Activated CD4-positive, alpha-beta memory T cell treated with anti-CD3 and anti-CD28 coated beads for 36 hours (primary cell): ENCODE data around the gene GATA1. TPM values are rescaled to one million over a fixed set of nuclear protein-coding genes. Genes with fewer than 3 reads are reported as not detected.
"Not testable (repeated sequence)": the region's sequence is repeated elsewhere in the genome, so short reads cannot be mapped to it uniquely, and the experiment has no call there.

Experiments
- CTCF ChIA-PET: fragments of 350-600 bp; sonication (Branson Sonifier 250); formaldehyde crosslinking; loops from one replicate; lab custom pipeline; 2021; ENCODE audit warnings: antibody characterized with exemption, inconsistent platforms; lab: Charles Lee
- POLR2A ChIA-PET: fragments of 350-600 bp; sonication (Branson Sonifier 250); formaldehyde crosslinking; loops from one replicate; lab custom pipeline; 2021; ENCODE audit warnings: antibody characterized with exemption; lab: Charles Lee
- DNase-seq: peaks from one replicate; pipeline ENCODE4 v3.0.0-alpha.2; 2020
- H3K27ac Mint-ChIP-seq: one replicate; pipeline ENCODE4 v1.8.0; 2021; ENCODE audit warnings: mixed read lengths
- H3K27me3 Mint-ChIP-seq: one replicate; pipeline ENCODE4 v1.8.0; 2021; ENCODE audit warnings: mixed read lengths
- H3K36me3 Mint-ChIP-seq: one replicate; pipeline ENCODE4 v1.8.0; 2021; ENCODE audit warnings: mixed read lengths
- H3K4me1 Mint-ChIP-seq: one replicate; pipeline ENCODE4 v1.8.0; 2021; ENCODE audit warnings: low read depth, mixed read lengths
- H3K4me3 Mint-ChIP-seq: one replicate; pipeline ENCODE4 v1.8.0; 2021; ENCODE audit warnings: mild to moderate bottlenecking, mixed read lengths
- H3K9me3 Mint-ChIP-seq: one replicate; pipeline ENCODE4 v1.8.0; 2021; ENCODE audit warnings: mixed read lengths
- intact Hi-C: fragments of 100-400 bp; cut with micrococcal nuclease; formaldehyde crosslinking; loops from one replicate; pipeline ENCODE4 v1.15.1; 2023
- total RNA-seq, 2 experiments: library from RNA; stranded (reverse); gene quantifications; one replicate each; pipeline ENCODE4 v1.2.3, GENCODE V29; 2021

The GATA1 gene
- total RNA-seq, 2 experiments from 2014 or later: not detected

DNA sequence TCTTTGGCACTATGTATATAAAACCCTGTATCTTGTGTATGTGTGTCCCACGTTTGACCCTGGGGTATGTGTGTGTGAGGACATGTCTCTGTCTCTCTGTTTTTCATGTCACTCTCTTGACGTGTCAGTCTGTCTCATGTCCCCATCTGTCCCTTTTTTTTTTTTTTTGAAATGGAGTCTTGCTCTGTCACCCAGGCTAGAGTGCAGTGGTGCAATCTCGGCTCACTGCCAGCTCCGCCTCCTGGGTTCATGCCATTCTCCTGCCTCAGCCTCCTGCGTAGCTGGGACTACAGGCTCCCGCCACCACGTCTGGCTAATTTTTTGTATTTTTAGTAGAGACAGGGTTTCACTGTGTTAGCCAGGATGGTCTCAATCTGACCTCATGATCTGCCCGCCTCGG, 33.0 kb downstream of the GATA1 start:
- H3K9me3 Mint-ChIP-seq, H3K27me3 Mint-ChIP-seq, H3K4me3 Mint-ChIP-seq, intact Hi-C loops, CTCF ChIA-PET, H3K27ac Mint-ChIP-seq, H3K4me1 Mint-ChIP-seq, POLR2A ChIA-PET, DNase-seq: not testable (repeated sequence)
- peaks cover 25% of the 10 kb centered on the region for H3K36me3 Mint-ChIP-seq

DNA sequence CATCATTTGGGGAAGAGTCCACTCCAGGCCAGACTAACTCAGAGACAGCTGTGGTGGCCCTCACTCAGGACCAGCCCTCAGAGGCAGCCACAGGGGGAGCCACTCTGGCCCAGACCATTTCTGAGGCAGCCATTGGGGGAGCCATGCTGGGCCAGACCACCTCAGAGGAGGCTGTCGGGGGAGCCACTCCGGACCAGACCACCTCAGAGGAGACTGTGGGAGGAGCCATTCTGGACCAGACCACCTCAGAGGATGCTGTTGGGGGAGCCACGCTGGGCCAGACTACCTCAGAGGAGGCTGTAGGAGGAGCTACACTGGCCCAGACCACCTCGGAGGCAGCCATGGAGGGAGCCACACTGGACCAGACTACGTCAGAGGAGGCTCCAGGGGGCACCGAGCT, 36.7 kb downstream of the GATA1 start:
- intact Hi-C loops: no loop called here
- H3K27me3 Mint-ChIP-seq: peaks cover 9% of the 10 kb centered on the region
- no peaks in the 10 kb centered on the region for H3K9me3 Mint-ChIP-seq
- no peak overlapping the region for H3K27ac Mint-ChIP-seq
- DNase-seq: no peak
- H3K36me3 Mint-ChIP-seq: peaks cover 34% of the 10 kb centered on the region
- ChIA-PET CTCF (no interaction called here), POLR2A (no interaction called here)
- H3K4me1 Mint-ChIP-seq: peaks cover 8% of the 10 kb centered on the region
- no peak overlapping the region for H3K4me3 Mint-ChIP-seq

DNA sequence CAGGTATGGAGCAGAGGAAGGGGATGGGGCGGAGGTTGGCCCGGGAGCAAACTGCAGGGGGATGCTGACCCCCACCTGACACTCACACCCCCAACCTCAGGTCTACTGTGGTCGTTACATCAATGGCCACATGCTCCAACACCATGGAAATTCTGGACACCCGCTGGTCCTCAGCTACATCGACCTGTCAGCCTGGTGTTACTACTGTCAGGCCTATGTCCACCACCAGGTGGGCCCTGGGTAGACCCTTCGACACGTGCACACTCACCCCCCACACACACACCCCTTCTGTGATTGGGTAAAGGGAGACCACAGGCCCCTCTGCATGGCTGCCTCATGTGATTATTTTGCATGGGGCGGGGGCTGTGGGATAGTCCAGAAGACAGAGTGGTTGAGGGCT, 37.7 kb downstream of the GATA1 start:
- H3K4me3 Mint-ChIP-seq: no peak overlapping the region
- CTCF ChIA-PET: interaction anchor here (1.5 kb wide), 1 partner anchor 122 kb away, joined by 3 read pairs; no protein-coding TSS in a partner anchor
- peaks cover 8% of the 10 kb centered on the region for H3K4me1 Mint-ChIP-seq
- no peaks in the 10 kb centered on the region for H3K9me3 Mint-ChIP-seq
- DNase-seq: no peak
- H3K27ac Mint-ChIP-seq: no peak overlapping the region
- H3K36me3 Mint-ChIP-seq: peaks cover 28% of the 10 kb centered on the region
- intact Hi-C loops: no loop called here
- POLR2A ChIA-PET: no interaction called here
- peaks cover 14% of the 10 kb centered on the region for H3K27me3 Mint-ChIP-seq

DNA sequence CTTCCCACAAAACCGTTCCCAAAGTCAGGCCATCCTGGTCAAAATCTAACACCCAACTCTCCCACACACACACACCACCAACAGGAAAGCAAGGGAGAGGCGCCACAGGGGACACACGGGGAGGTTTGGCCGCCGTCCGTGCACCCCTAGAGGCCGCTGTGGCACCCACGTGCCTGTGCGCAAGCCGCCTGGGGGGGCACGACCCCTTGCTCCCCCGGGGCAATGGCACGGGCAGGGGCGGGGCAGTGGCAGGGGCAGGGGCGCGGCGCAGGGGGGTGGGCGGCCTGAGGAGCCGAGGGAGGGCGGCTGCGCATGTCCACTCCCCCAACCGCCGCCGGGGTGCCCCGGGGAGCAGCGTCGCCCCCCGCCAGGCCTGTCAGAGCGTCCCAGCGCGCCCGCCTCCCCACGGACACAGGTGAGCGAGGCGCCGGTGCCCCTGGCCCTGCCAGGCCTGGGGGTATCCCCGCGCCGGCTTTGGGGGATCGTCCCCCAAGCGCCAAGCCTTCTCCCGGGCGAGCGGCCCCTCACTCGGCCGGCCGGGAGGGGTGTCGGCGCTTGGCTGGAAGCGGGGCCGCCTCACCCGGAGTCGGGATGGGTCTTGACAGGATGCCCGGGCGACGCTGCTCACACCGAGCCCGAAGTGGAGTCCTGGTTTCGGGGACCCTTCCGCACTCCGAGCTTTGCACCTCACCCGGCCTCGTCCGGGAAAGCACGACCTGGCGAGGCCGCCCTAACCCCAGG, 39.9 kb downstream of the GATA1 start, which contains the start of gene ERAS:
ERAS (plus strand) TSS at position 379 of the 741 bp plus-strand sequence. CDS start 2,611 bp downstream, outside the sequence.
- intact Hi-C loops: no loop called here
- Mint-ChIP-seq H3K4me3 (no peak within 1 kb of the TSS), H3K9me3 (no peaks in the 10 kb centered on the region), H3K27me3 (peaks cover 24% of the 10 kb centered on the region), H3K27ac (no peak within 1 kb of the TSS), H3K4me1 (peaks cover 8% of the 10 kb centered on the region), H3K36me3 (peaks cover 21% of the 10 kb centered on the region)
- CTCF ChIA-PET: interaction anchor here (0.6 kb wide), 1 partner anchor 314 kb away, joined by 3 read pairs; no protein-coding TSS in a partner anchor
- POLR2A ChIA-PET: no interaction called here
- DNase-seq: peak; percentile 25

DNA sequence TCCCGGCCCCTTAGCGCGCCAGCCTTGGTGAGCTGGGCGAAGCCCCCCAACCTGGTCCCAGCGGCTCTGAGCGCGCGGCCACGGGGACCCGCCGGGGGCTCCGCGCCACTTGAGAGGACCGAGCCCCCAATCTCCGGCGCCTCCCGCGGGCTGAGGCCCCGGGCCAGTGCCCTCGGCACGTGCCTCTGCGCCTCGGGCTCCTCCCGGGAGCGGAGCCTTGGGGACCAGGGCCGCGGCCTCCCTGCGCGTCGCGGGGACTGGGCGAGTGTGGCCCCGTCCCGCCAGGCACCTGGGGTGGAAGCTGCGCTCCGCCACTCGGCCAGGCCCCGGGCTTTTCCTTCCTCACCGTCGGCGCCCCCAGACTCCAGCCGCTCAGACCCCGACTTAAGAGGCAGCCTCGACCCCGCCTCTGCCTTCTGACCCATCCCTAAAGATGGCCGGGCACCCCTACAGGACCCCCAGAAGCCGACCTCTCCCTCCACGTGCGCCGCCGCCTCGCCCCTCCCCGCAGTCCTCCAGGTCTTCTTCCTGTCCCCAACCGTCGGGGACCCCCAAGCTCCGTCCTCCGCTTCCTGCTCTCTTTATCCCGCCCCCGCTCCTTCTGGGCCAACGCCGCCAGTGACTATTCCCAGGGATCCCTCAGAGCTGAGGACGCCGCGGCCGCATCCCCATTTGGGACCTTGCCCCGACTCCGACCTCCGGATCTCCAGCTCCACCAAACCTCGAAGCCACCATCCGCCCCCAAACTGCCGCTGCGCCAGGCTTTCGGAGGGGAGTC, 40.7 kb downstream of the GATA1 start:
- POLR2A ChIA-PET: no interaction called here
- intact Hi-C loops: no loop called here

DNA sequence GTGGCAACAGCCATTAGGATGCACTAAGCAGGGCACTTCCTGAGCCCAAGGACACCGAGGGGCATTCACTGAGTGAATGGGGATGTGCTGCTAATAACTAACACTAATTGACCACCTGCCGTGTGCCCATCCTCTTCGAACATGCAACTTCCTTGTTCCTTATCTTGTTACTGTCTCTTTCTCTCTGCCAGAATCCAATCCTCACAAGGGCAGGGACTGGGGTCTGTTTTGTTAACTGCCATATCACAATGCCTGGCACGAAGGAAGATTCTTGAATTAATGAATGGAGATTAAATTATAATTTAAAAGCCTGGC, 41.2 kb downstream of the GATA1 start:
- Mint-ChIP-seq H3K4me1 (peaks cover 8% of the 10 kb centered on the region), H3K9me3 (no peaks in the 10 kb centered on the region), H3K36me3 (peaks cover 18% of the 10 kb centered on the region), H3K27me3 (peaks cover 28% of the 10 kb centered on the region), H3K4me3 (no peak overlapping the region), H3K27ac (no peak overlapping the region)
- ChIA-PET POLR2A (no interaction called here), CTCF (interaction anchor here (0.6 kb wide), 1 partner anchor 64 kb away, joined by 3 read pairs; no protein-coding TSS in a partner anchor)
- DNase-seq: no peak
- intact Hi-C loops: no loop called here

More for the DNA sequence above, 40.7 kb downstream of the GATA1 start:
- CTCF ChIA-PET: interaction anchor here (0.6 kb wide), 1 partner anchor 313 kb away, joined by 3 read pairs; no protein-coding TSS in a partner anchor
- Mint-ChIP-seq H3K4me1 (peaks cover 8% of the 10 kb centered on the region), H3K9me3 (no peaks in the 10 kb centered on the region), H3K27me3 (peaks cover 24% of the 10 kb centered on the region), H3K36me3 (peaks cover 19% of the 10 kb centered on the region), H3K4me3 (no peak overlapping the region), H3K27ac (no peak overlapping the region)
- DNase-seq: no peak

DNA sequence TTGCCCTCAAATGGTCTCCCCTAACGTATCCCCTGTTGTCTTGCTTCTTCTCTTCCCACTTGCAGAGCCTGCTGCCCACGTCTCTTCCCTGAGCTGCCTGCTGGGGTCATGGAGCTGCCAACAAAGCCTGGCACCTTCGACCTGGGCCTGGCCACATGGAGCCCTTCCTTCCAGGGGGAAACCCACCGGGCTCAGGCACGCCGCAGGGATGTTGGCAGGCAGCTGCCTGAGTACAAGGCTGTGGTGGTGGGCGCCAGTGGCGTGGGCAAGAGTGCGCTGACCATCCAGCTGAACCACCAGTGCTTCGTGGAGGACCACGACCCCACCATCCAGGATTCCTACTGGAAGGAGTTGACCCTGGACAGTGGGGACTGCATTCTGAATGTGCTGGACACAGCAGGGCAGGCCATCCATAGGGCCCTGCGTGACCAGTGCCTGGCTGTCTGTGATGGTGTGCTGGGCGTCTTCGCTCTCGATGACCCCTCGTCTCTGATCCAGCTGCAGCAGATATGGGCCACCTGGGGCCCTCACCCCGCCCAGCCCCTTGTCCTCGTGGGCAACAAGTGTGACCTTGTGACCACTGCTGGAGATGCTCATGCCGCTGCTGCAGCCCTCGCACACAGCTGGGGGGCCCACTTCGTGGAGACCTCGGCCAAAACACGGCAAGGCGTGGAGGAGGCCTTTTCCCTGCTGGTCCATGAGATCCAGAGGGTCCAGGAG, 42.8 kb downstream of the GATA1 start:
- H3K27me3 Mint-ChIP-seq: peaks cover 32% of the 10 kb centered on the region
- ChIA-PET POLR2A (no interaction called here), CTCF (interaction anchor here (0.8 kb wide), 1 partner anchor 198 kb away, joined by 3 read pairs; no protein-coding TSS in a partner anchor)
- intact Hi-C loops: no loop called here
- no peaks in the 10 kb centered on the region for H3K9me3 Mint-ChIP-seq
- peaks cover 10% of the 10 kb centered on the region for H3K36me3 Mint-ChIP-seq
- no peak overlapping the region for H3K27ac Mint-ChIP-seq
- no peak for DNase-seq
- no peak overlapping the region for H3K4me3 Mint-ChIP-seq
- peaks cover 13% of the 10 kb centered on the region for H3K4me1 Mint-ChIP-seq

DNA sequence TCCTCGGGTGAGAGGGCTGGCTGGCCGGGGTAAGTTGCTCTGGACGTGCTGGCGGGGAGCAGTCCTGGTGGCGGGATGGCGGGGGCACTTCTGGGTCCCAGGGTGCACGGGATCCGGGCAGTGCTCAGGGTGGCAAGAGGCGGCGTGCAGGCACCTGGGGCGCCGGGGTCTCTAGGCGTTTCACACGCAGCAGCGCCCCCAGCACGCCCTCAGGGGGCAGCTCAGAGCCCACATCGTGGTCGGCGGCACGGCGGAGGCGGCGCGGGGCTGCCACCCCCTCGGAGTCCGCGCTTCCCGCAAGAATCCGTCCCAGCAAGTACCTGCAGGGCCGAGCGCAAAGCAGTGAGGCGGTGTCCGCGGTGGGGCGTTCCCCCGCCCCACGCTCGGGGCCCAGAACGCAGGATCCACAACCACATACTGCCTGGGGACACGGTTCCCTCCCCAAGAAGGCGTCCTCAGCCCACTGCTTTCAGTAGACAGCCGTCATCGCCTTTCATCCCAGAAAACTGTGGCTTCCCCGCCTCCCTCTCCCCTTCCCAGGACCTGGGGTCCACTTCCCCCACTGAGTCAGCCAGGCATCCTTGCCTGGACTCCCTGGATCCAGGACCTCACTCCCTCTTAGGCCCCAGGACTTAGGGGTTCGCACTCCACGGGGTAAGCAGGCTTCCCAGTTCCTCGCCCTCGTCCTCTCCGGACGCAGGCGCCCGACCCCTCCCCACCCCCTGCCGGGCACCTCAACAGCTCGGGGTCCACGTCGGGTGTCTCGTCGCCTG, 44.9 kb downstream of the GATA1 start:
- peaks cover 33% of the 10 kb centered on the region for H3K27me3 Mint-ChIP-seq
- no peak for DNase-seq
- H3K9me3 Mint-ChIP-seq: no peaks in the 10 kb centered on the region
- no peak overlapping the region for H3K27ac Mint-ChIP-seq
- H3K4me3 Mint-ChIP-seq: no peak overlapping the region
- intact Hi-C loops: loop anchor here (10.0 kb wide), 1 partner anchor 213 kb away; the partner anchor contains the start of gene TFE3
- ChIA-PET CTCF (no interaction called here), POLR2A (no interaction called here)
- peaks cover 19% of the 10 kb centered on the region for H3K4me1 Mint-ChIP-seq
- H3K36me3 Mint-ChIP-seq: peaks cover 1% of the 10 kb centered on the region

DNA sequence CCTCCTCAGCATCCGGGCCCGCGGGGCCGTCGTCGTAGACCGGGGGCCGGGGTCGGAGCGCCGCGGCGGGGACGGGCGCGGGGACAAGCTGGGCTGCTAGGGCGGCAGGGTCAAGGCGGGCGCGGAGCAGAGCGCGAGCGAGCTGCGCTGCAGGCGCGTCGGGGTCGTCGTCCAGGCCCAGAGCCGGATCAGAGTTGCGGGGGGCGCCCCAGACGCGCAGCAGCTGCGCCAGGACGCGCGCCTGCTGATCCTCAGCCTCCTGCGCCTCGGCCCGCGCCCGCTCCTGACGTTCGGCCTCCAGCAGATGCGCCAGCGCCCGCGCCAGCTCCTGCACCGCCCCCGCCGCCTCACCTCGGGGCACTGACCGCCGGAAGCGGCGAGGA, 45.5 kb downstream of the GATA1 start:
- POLR2A ChIA-PET: no interaction called here
- no peak overlapping the region for H3K27ac Mint-ChIP-seq
- H3K4me3 Mint-ChIP-seq: no peak overlapping the region
- peaks cover 1% of the 10 kb centered on the region for H3K36me3 Mint-ChIP-seq
- intact Hi-C loops: loop anchor here (10.0 kb wide), 1 partner anchor 213 kb away; the partner anchor contains the start of gene TFE3
- H3K27me3 Mint-ChIP-seq: peaks cover 35% of the 10 kb centered on the region
- H3K4me1 Mint-ChIP-seq: peaks cover 20% of the 10 kb centered on the region
- no peaks in the 10 kb centered on the region for H3K9me3 Mint-ChIP-seq
- no peak for DNase-seq
- CTCF ChIA-PET: no interaction called here

DNA sequence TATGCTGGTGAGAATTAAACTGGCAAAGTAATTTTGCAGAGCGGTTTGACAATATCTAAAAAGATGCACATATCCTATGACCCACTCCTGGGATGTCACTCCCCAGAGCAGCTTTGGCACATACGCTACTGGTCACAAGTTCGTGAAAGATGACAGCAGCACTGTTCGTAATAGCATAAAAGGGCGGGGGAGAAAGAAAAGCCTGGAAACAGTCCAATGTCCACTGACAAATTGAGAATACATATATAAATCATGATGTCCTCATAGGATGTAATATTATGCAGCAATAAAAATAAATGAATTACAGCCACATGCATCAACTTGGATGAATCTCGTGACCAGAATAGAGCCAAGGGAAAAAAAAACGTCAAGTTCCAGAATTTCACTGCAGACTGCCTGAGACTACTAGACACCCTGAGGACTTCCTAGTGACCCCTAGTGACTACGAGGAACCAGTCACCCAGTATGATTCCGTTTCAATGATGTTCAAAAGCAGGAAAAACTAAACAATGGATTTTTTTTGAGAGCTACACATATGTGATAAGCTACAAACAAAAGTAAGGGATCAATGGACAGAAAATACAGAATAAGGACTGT, 47.2 kb downstream of the GATA1 start:
- Mint-ChIP-seq H3K27me3 (peaks cover 26% of the 10 kb centered on the region), H3K4me1 (peaks cover 15% of the 10 kb centered on the region), H3K36me3 (no peaks in the 10 kb centered on the region), H3K9me3 (no peaks in the 10 kb centered on the region), H3K27ac (no peak overlapping the region), H3K4me3 (no peak overlapping the region)
- DNase-seq: no peak
- intact Hi-C loops: loop anchor here (10.0 kb wide), 1 partner anchor 211 kb away; the partner anchor contains the start of gene TFE3
- POLR2A ChIA-PET: no interaction called here
- CTCF ChIA-PET: interaction anchor here (0.6 to 0.9 kb wide), 2 partner anchors 64 to 71 kb away, joined by 3 read pairs; partner anchors contain the start of gene TIMM17B

DNA sequence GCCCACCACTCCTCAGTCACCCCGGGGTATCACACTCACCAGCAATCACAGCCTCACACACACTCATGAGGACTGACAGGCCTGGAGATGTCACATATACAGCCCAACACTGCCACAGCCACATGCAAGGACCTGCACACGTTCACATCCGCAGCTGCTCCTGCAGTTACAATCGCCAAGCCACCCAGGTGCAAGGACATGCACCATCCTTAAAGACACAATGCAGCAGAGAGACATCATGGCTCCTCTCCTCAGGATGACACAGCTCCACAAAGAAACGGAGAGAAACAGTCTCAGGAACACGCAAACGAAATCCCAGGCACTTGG, 48.0 kb downstream of the GATA1 start:
- POLR2A ChIA-PET: interaction anchor here (0.7 kb wide), 1 partner anchor 12 kb away, joined by 4 read pairs; no protein-coding TSS in a partner anchor
- peaks cover 15% of the 10 kb centered on the region for H3K4me1 Mint-ChIP-seq
- H3K9me3 Mint-ChIP-seq: no peaks in the 10 kb centered on the region
- CTCF ChIA-PET: interaction anchor here (0.6 to 0.9 kb wide), 3 partner anchors 63 to 142 kb away, joined by 3 to 4 read pairs (median 3); partner anchors contain the start of gene TIMM17B
- H3K27me3 Mint-ChIP-seq: peaks cover 24% of the 10 kb centered on the region
- no peaks in the 10 kb centered on the region for H3K36me3 Mint-ChIP-seq
- intact Hi-C loops: loop anchor here (10.0 kb wide), 1 partner anchor 210 kb away; the partner anchor contains the start of gene TFE3
- no peak overlapping the region for H3K27ac Mint-ChIP-seq
- no peak for DNase-seq
- H3K4me3 Mint-ChIP-seq: peak overlapping the region; percentile 80
